OCI-LY3 (cell line): ENCODE measurements around the gene KIF1A.

Experiments used
- H2AFZ ChIP-seq: fragments of 200-600, 300-600 bp; shearing (Covaris generic); 2 replicates; pipeline ENCODE4 v1.6.0; 2014; ENCODE audit warnings: antibody characterized with exemption, low read depth, low read length
- H3K27ac ChIP-seq: fragments of 200-600, 300-600 bp; sonication (generic); 2 replicates; pipeline ENCODE4 v1.5.1; 2014; ENCODE audit warnings: mild to moderate bottlenecking, low read length, moderate library complexity, mixed read lengths
- H3K27me3 ChIP-seq: fragments of 200-600, 300-600 bp; sonication (generic); 2 replicates; pipeline ENCODE4 v1.6.1; 2014; ENCODE audit warnings: low read depth, low read length, mixed read lengths
- H3K36me3 ChIP-seq: fragments of 200-600, 300-600 bp; sonication (generic); replicated peaks from 2 replicates; pipeline ENCODE3; 2014; ENCODE audit warnings: low read depth, low read length, mixed read lengths
- H3K4me1 ChIP-seq: fragments of 300-600, 200-600 bp; sonication (generic); 2 replicates; pipeline ENCODE4 v1.6.1; 2014; ENCODE audit warnings: low read length, mixed read lengths
- H3K4me2 ChIP-seq: fragments of 200-600, 300-600 bp; sonication (generic); 2 replicates; pipeline ENCODE4 v1.6.1; 2014; ENCODE audit warnings: low read length, mixed read lengths
- H3K4me3 ChIP-seq: fragments of 300-600, 200-600 bp; sonication (generic); 2 replicates; pipeline ENCODE4 v1.5.1; 2014; ENCODE audit warnings: antibody characterized with exemption, mild to moderate bottlenecking, low read length, moderate library complexity
- H3K79me2 ChIP-seq: fragments of 300-600, 200-600 bp; shearing (Covaris generic); 2 replicates; pipeline ENCODE4 v1.6.1; 2014; ENCODE audit warnings: mild to moderate bottlenecking, low read length, mixed read lengths
- H3K9ac ChIP-seq: fragments of 300-600, 200-600 bp; shearing (Covaris generic); 2 replicates; pipeline ENCODE4 v1.6.0; 2014; ENCODE audit warnings: mild to moderate bottlenecking, low read length, moderate library complexity
- H3K9me3 ChIP-seq: fragments of 200-600, 300-600 bp; shearing (Covaris generic); 2 replicates; pipeline ENCODE4 v1.6.1; 2014; ENCODE audit warnings: low read length, mixed read lengths; ENCODE audit not compliant: insufficient read depth
- H4K20me1 ChIP-seq: fragments of 200-600, 300-600 bp; sonication (generic); 2 replicates; pipeline ENCODE4 v1.6.1; 2016; ENCODE audit warnings: low read length, mixed read lengths; ENCODE audit not compliant: insufficient read depth
- EZH2phosphoT487 ChIP-seq: fragments of 200-600 bp; shearing (Covaris generic); IDR thresholded peaks from 2 replicates; pipeline ENCODE4 v1.6.1; 2018; ENCODE audit warnings: antibody characterized with exemption, mixed run types, low read depth
- TF ChIP-seq, protein P1 (sequence below): fragments of 200-600, 300-600 bp; sonication (generic); IDR thresholded peaks from 2 replicates; pipeline ENCODE4 v1.5.1; 2014; ENCODE audit warnings: antibody characterized with exemption, low read length, low read depth

KIF1A gene

DNA sequence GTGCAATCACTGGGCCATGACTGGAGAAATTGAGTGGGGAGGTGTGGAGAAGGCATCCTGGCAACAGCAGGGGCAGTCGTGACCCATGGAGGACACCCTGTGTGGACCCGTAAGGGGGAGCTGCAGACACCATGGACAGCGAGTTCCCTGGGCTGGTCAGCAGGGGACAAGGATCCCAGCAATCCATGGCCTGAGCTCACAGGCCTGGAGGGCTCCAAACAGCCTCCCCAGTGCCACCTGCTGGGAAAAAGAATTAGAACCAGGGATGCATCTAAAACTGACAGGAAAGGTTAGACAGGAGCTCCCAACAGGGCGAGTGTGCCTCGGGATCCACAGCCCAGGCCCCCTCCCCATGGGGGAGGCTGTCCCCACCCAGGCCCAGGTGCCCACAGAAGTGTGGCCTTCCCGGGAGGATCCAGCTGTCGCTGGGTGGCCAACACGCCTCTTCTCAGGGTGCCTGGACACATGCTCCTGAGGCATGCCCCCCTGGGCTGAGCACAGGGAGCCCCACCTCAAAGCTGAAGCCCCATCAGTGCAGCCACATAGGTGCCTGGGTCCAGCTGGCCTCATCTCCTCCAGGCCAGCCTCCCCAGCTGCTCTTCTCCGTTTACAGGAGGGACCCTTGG is 20.5 kb upstream of the KIF1A start:
- H3K27ac ChIP-seq: no peak overlapping the region
- H3K79me2 ChIP-seq: no peaks in the 10 kb centered on the region
- peaks cover 6% of the 10 kb centered on the region; the same call in 1 of the 2 replicates for H3K27me3 ChIP-seq
- H3K36me3 ChIP-seq: no peaks in the 10 kb centered on the region
- H3K9me3 ChIP-seq: no peaks in the 10 kb centered on the region
- H4K20me1 ChIP-seq: no peaks in the 10 kb centered on the region
- H3K4me1 ChIP-seq: no peaks in the 10 kb centered on the region
- no peak overlapping the region for H3K4me3 ChIP-seq
- H3K4me2 ChIP-seq: no peak overlapping the region
- no peak overlapping the region for H3K9ac ChIP-seq
- no peak for TF ChIP-seq EZH2phosphoT487
- TF ChIP-seq, protein P1, sequence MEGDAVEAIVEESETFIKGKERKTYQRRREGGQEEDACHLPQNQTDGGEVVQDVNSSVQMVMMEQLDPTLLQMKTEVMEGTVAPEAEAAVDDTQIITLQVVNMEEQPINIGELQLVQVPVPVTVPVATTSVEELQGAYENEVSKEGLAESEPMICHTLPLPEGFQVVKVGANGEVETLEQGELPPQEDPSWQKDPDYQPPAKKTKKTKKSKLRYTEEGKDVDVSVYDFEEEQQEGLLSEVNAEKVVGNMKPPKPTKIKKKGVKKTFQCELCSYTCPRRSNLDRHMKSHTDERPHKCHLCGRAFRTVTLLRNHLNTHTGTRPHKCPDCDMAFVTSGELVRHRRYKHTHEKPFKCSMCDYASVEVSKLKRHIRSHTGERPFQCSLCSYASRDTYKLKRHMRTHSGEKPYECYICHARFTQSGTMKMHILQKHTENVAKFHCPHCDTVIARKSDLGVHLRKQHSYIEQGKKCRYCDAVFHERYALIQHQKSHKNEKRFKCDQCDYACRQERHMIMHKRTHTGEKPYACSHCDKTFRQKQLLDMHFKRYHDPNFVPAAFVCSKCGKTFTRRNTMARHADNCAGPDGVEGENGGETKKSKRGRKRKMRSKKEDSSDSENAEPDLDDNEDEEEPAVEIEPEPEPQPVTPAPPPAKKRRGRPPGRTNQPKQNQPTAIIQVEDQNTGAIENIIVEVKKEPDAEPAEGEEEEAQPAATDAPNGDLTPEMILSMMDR: peak; percentile 49
- H2AFZ ChIP-seq: no peak overlapping the region

DNA sequence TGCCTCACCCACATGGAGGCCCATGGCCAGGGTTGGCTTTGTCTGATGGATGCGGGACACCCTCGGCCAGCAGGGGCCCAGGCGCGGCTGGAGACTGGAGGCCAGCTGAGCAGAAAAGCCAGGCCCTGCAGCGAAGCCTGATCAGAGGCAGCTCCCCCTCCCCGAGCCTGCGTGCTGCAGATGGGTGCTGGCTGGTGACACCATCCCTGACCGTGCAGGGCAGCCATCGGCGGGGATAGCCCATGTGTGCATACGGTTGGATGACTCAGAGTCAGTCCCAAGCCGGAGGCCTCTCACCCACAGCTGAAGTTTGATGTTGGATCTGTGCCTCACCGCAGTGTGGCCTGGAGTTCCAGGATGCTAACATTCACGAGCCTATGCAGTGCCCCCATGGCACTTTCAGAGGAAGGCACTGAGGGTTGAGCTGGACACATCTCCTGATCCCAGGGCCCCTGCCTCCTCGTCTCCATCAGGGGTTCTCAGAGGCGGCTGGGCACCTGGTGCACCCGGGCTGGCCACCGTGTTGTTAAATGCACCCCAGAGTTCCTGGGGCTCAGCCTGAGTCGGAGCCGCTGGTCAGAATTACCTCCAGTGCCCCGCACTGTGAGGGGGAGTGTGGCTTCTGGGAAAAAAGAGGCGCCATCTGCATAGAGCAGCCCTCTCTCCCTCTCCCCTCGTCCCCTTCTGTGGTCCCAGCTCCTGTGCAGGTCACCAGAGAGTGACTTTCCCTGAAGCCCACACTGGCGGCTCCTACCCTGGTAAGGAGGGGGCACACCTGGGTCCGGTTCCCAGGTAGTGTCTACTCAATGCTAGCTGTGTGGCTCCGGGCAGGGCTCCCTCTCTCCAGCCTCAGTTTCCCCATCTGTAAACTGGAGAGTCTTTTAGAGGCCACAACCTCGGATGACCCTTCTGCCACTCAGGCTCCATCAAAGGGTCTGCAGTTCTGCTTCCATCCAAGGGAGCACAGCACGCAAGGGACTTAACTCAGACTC is 19.4 kb upstream of the KIF1A start:
- peaks cover 6% of the 10 kb centered on the region; the same call in 1 of the 2 replicates for H3K27me3 ChIP-seq
- no peaks in the 10 kb centered on the region for H4K20me1 ChIP-seq
- no peaks in the 10 kb centered on the region for H3K79me2 ChIP-seq
- H3K4me1 ChIP-seq: no peaks in the 10 kb centered on the region
- H3K36me3 ChIP-seq: no peaks in the 10 kb centered on the region
- TF ChIP-seq EZH2phosphoT487: no peak
- TF ChIP-seq, protein P1: no peak
- no peak overlapping the region for H3K27ac ChIP-seq
- no peak overlapping the region for H3K4me3 ChIP-seq
- H2AFZ ChIP-seq: no peak overlapping the region
- H3K9me3 ChIP-seq: no peaks in the 10 kb centered on the region
- H3K9ac ChIP-seq: no peak overlapping the region
- no peak overlapping the region for H3K4me2 ChIP-seq

DNA sequence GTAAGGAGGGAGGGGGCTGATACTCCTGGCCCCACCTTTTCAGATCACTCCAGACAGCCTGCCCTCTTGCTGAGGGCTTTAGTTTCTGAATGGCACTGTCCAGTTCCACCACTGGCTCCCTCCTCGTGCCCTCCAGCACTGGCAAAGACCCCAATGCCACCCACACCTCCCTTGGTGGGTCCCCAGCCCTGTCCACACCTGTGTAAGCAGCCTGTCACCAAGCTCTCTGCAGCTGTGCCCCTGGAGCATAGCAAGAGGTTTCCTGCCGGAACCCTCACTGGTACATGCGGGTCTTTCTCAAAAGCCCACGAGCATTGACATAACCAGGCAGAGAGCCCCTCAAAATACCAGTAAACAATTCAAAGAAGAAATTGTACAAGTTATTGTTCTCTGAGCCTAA is 17.6 kb upstream of the KIF1A start:
- no peak overlapping the region for H3K9ac ChIP-seq
- no peaks in the 10 kb centered on the region for H4K20me1 ChIP-seq
- peaks cover 6% of the 10 kb centered on the region; the same call in 1 of the 2 replicates for H3K27me3 ChIP-seq
- no peak overlapping the region for H2AFZ ChIP-seq
- H3K9me3 ChIP-seq: no peaks in the 10 kb centered on the region
- H3K36me3 ChIP-seq: no peaks in the 10 kb centered on the region
- H3K4me1 ChIP-seq: no peaks in the 10 kb centered on the region
- no peak overlapping the region for H3K4me3 ChIP-seq
- TF ChIP-seq, protein P1: no peak
- TF ChIP-seq EZH2phosphoT487: no peak
- no peak overlapping the region for H3K4me2 ChIP-seq
- no peak overlapping the region for H3K27ac ChIP-seq
- H3K79me2 ChIP-seq: no peaks in the 10 kb centered on the region

DNA sequence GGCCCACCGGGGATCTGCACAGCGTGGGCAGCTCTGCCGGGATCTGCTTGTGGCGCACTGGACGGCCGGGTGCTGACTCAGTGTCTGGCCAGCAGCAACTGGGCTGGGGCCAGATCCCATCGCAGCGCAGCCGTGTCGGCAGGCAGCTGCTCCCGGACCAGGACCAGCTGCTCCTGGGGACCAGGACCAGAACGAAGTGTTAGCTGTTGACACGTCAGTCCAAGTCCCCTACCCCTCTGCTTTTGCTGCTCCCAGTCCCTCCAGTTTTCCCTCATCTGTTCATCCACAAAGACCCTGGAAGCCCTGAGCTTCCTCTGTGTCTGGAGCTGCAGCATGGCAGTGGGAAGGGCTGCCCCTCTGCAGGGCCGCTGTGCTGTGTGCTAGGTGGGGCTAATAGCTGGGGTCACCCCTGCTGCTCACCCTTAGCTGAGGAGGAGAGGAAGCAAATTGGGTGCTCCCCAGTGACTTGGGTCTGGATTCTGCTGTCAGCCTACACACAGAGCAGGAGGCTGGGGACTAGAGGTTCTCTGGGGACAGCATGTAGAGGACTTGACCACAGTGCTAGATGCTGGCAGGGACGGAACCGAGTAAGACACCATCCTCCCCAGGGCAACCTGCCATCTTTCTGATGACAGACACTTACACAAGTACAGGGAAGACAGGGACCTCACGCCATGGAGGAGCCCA is 16.9 kb upstream of the KIF1A start:
- no peaks in the 10 kb centered on the region for H3K36me3 ChIP-seq
- H3K27ac ChIP-seq: no peak overlapping the region
- H3K4me3 ChIP-seq: no peak overlapping the region
- TF ChIP-seq EZH2phosphoT487: no peak
- TF ChIP-seq, protein P1: no peak
- no peaks in the 10 kb centered on the region for H3K79me2 ChIP-seq
- no peak overlapping the region for H3K9ac ChIP-seq
- H4K20me1 ChIP-seq: no peaks in the 10 kb centered on the region
- no peaks in the 10 kb centered on the region for H3K4me1 ChIP-seq
- no peaks in the 10 kb centered on the region for H3K9me3 ChIP-seq
- peaks cover 6% of the 10 kb centered on the region; the same call in 1 of the 2 replicates for H3K27me3 ChIP-seq
- H2AFZ ChIP-seq: no peak overlapping the region
- H3K4me2 ChIP-seq: no peak overlapping the region
